HepG2 (cell line): Measurements from ENCODE around the gene SNRNP200. TPM values are rescaled to one million over a fixed set of nuclear protein-coding genes. Genes with fewer than 3 reads are reported as not detected.

Experiments used
- ARID5B ChIP-seq: IDR thresholded peaks from 2 replicates; pipeline ENCODE4 v1.4.0; 2020; ENCODE audit warnings: mild to moderate bottlenecking, missing genetic modification reagents
- ATF1 ChIP-seq: IDR thresholded peaks from 2 replicates; pipeline ENCODE4 v1.6.1; 2016; ENCODE audit warnings: mild to moderate bottlenecking, control low read depth
- GATAD2A ChIP-seq: IDR thresholded peaks from 2 replicates; pipeline ENCODE4 v1.6.1; 2016
- HIVEP1 ChIP-seq: sonication (generic); formaldehyde crosslinking; IDR thresholded peaks from 2 replicates; pipeline ENCODE4 v1.4.0; 2020; ENCODE audit warnings: mild to moderate bottlenecking, missing genetic modification reagents
- HNRNPH1 ChIP-seq: fragments of 200-400 bp; formaldehyde crosslinking; optimal IDR thresholded peaks from 2 replicates; pipeline ENCODE3; 2017; ENCODE audit warnings: mild to moderate bottlenecking, low read depth, low read length
- NR2F6 ChIP-seq, 2 experiments: IDR thresholded peaks; 2 replicates each; pipeline ENCODE4 v1.6.1; 2016; ENCODE audit warnings: antibody characterized with exemption in 1 of 2, mild to moderate bottlenecking in 1 of 2
- NRL ChIP-seq: sonication (generic); formaldehyde crosslinking; IDR thresholded peaks from 2 replicates; pipeline ENCODE4 v1.5.0; 2020; ENCODE audit warnings: missing genetic modification reagents, mild to moderate bottlenecking, moderate library complexity, borderline replicate concordance
- PLRG1 ChIP-seq: fragments of 450-650 bp; conservative IDR thresholded peaks from 2 replicates; pipeline ENCODE4 v1.6.1; 2016
- PRMT3 ChIP-seq: sonication (generic); formaldehyde crosslinking; IDR thresholded peaks from 2 replicates; pipeline ENCODE4 v1.8.1; 2022; ENCODE audit warnings: low read depth, mild to moderate bottlenecking, moderate library complexity, missing genetic modification reagents, borderline replicate concordance
- SALL1 ChIP-seq: sonication (generic); formaldehyde crosslinking; IDR thresholded peaks from 2 replicates; pipeline ENCODE4 v1.8.0; 2022; ENCODE audit warnings: mild to moderate bottlenecking, missing genetic modification reagents
- SATB2 ChIP-seq: sonication (generic); formaldehyde crosslinking; IDR thresholded peaks from 2 replicates; pipeline ENCODE4 v1.5.0; 2020; ENCODE audit warnings: missing genetic modification reagents
- ZBTB46 ChIP-seq: sonication (generic); formaldehyde crosslinking; IDR thresholded peaks from 2 replicates; pipeline ENCODE4 v1.4.0; 2020; ENCODE audit warnings: mild to moderate bottlenecking, missing genetic modification reagents, borderline replicate concordance
- ZEB1 ChIP-seq: IDR thresholded peaks from 2 replicates; pipeline ENCODE4 v1.6.1; 2012; ENCODE audit warnings: mild to moderate bottlenecking, low read depth, inconsistent platforms; ENCODE audit not compliant: insufficient replicate concordance
- ZKSCAN5 ChIP-seq: sonication (generic); formaldehyde crosslinking; IDR thresholded peaks from 2 replicates; pipeline ENCODE4 v1.5.1; 2020; ENCODE audit warnings: mild to moderate bottlenecking, missing genetic modification reagents
- ZNF180 ChIP-seq: sonication (generic); formaldehyde crosslinking; IDR thresholded peaks from 2 replicates; pipeline ENCODE4 v1.4.0; 2020; ENCODE audit warnings: low read depth, missing genetic modification reagents, borderline replicate concordance
- ZNF30 ChIP-seq: sonication (generic); formaldehyde crosslinking; IDR thresholded peaks from 2 replicates; pipeline ENCODE4 v1.5.0; 2020; ENCODE audit warnings: mild to moderate bottlenecking, missing genetic modification reagents
- ZNF577 ChIP-seq: sonication (generic); formaldehyde crosslinking; IDR thresholded peaks from 2 replicates; pipeline ENCODE4 v1.4.0; 2020; ENCODE audit warnings: mild to moderate bottlenecking, low read depth, missing genetic modification reagents, borderline replicate concordance
- ZNF773 ChIP-seq: sonication (generic); formaldehyde crosslinking; IDR thresholded peaks from 2 replicates; pipeline ENCODE4 v1.4.0; 2020; ENCODE audit warnings: missing genetic modification reagents, borderline replicate concordance
- polyA plus RNA-seq, 8 experiments: library from polyadenylated mRNA; depleted of rRNA in 3 of 8; stranded (reverse) in 7 of 8; unstranded in 1 of 8; fragments of >200 nt; fragmentation: Illumina TruSeq in 4 of 8; extraction: Trizol in 4 of 8; gene quantifications; 2 replicates each; pipeline versions ENCODE4 v1.2.1 to v1.2.3, GENCODE V29; 2011 to 2016; ENCODE audit warnings: low read depth in 4 of 8, missing spikeins in 1 of 8, mixed read lengths in 1 of 8; ENCODE audit not compliant: insufficient read depth in 1 of 8
- total RNA-seq, 5 experiments: library from RNA; depleted of rRNA; stranded (reverse); fragments of >200 nt; fragmentation: Illumina TruSeq; extraction: Trizol; gene quantifications; 2 replicates each; pipeline ENCODE4 v1.2.3, GENCODE V29; 2016; ENCODE audit warnings: low read depth in 1 of 5
- TF ChIP-seq, protein P1 (sequence below): IDR thresholded peaks from 2 replicates; pipeline ENCODE4 v1.6.1; 2018; ENCODE audit warnings: missing genetic modification reagents
- TF ChIP-seq, protein P2 (sequence below): sonication (generic); formaldehyde crosslinking; IDR thresholded peaks from 2 replicates; pipeline ENCODE4 v1.4.0; 2020; ENCODE audit warnings: missing genetic modification reagents

SNRNP200 gene
- total and polyA plus RNA-seq, 2 of the 13 experiments (the other 11 are each of a cell fraction or from before 2014, with no cell fraction given): 99.0 to 232 TPM

- TF ChIP-seq, protein P1, sequence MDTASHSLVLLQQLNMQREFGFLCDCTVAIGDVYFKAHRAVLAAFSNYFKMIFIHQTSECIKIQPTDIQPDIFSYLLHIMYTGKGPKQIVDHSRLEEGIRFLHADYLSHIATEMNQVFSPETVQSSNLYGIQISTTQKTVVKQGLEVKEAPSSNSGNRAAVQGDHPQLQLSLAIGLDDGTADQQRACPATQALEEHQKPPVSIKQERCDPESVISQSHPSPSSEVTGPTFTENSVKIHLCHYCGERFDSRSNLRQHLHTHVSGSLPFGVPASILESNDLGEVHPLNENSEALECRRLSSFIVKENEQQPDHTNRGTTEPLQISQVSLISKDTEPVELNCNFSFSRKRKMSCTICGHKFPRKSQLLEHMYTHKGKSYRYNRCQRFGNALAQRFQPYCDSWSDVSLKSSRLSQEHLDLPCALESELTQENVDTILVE (CRISPR knock-in tag): peak; percentile 90
- TF ChIP-seq HIVEP1 (CRISPR knock-in tag): no peak; the same call in 1 of the 2 replicates
- peak; percentile 90 for TF ChIP-seq ATF1 (CRISPR knock-in tag)
- TF ChIP-seq NRL: peak; percentile 97
- TF ChIP-seq ZNF180 (CRISPR knock-in tag): 0 out of 2 replicates have a peak, but pooled peaks have one; percentile 58
- peak; percentile 91 for TF ChIP-seq SATB2 (CRISPR knock-in tag)
- TF ChIP-seq GATAD2A (CRISPR knock-in tag): no peak
- TF ChIP-seq PRMT3: no peak
- TF ChIP-seq HNRNPH1: no peak
- peak; percentile 94 for TF ChIP-seq SALL1 (CRISPR knock-in tag)
- TF ChIP-seq, protein P2, sequence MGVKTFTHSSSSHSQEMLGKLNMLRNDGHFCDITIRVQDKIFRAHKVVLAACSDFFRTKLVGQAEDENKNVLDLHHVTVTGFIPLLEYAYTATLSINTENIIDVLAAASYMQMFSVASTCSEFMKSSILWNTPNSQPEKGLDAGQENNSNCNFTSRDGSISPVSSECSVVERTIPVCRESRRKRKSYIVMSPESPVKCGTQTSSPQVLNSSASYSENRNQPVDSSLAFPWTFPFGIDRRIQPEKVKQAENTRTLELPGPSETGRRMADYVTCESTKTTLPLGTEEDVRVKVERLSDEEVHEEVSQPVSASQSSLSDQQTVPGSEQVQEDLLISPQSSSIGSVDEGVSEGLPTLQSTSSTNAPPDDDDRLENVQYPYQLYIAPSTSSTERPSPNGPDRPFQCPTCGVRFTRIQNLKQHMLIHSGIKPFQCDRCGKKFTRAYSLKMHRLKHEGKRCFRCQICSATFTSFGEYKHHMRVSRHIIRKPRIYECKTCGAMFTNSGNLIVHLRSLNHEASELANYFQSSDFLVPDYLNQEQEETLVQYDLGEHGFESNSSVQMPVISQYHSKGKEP (CRISPR knock-in tag): no peak; the same call in 1 of the 2 replicates
- TF ChIP-seq ZKSCAN5: peak; percentile 76
- TF ChIP-seq ZNF30 (CRISPR knock-in tag): peak; percentile 79; the same call in 1 of the 2 replicates
- TF ChIP-seq ZNF773: 0 out of 2 replicates have a peak, but pooled peaks have one; percentile 64
- TF ChIP-seq ZNF577 (CRISPR knock-in tag): peak; percentile 86; the same call in 1 of the 2 replicates
- no peak for TF ChIP-seq ZEB1
- no peak for TF ChIP-seq PLRG1
- peak; percentile 94; the same call in 1 of the 2 replicates for TF ChIP-seq ZBTB46 (CRISPR knock-in tag)
- no peak for TF ChIP-seq NR2F6 (IDR thresholded peaks at IDR 0.05)
- TF ChIP-seq NR2F6 (CRISPR knock-in tag; IDR thresholded peaks at IDR 0.05): peak; percentile 71; the same call in 1 of the 2 replicates
- TF ChIP-seq ARID5B (CRISPR knock-in tag): peak; percentile 69
Observed at GRCh38 chr2:96305091-96305978, at the start of gene SNRNP200 (continued).
